GM12891 (cell line): ENCODE results near the gene C4orf17.

Experiments used
- DNase-seq: peaks from one replicate; pipeline ENCODE4 v3.0.0; 2011; ENCODE audit warnings: low spot score; ENCODE audit not compliant: insufficient read length
- FAIRE-seq: peaks from 2 replicates; lab custom pipeline; 2011; peaks lifted over from hg19 to GRCh38; lab: Jason Lieb, UNC
- PAX5 ChIP-seq: IDR thresholded peaks from 2 replicates; pipeline ENCODE4 v1.6.1; 2011; ENCODE audit warnings: low read length, moderate library complexity, mild to moderate bottlenecking; ENCODE audit not compliant: insufficient read depth, severe bottlenecking
- POLR2A ChIP-seq: IDR thresholded peaks from 2 replicates; pipeline ENCODE4 v1.6.1; 2011; ENCODE audit warnings: low read depth, low read length, control low read depth
- POLR2AphosphoS5 ChIP-seq: IDR thresholded peaks from 2 replicates; pipeline ENCODE4 v1.6.1; 2011; ENCODE audit warnings: low read depth, low read length, control low read depth
- POU2F2 ChIP-seq: IDR thresholded peaks from 2 replicates; pipeline ENCODE4 v1.6.1; 2011; ENCODE audit warnings: low read depth, mild to moderate bottlenecking, control low read depth, low read length, moderate library complexity
- SPI1 ChIP-seq: IDR thresholded peaks from 2 replicates; pipeline ENCODE4 v1.6.1; 2011; ENCODE audit warnings: low read depth, low read length, control low read depth
- TAF1 ChIP-seq: IDR thresholded peaks from 2 replicates; pipeline ENCODE4 v1.6.1; 2011; ENCODE audit warnings: low read depth, low read length, control low read depth

C4orf17 gene

DNA sequence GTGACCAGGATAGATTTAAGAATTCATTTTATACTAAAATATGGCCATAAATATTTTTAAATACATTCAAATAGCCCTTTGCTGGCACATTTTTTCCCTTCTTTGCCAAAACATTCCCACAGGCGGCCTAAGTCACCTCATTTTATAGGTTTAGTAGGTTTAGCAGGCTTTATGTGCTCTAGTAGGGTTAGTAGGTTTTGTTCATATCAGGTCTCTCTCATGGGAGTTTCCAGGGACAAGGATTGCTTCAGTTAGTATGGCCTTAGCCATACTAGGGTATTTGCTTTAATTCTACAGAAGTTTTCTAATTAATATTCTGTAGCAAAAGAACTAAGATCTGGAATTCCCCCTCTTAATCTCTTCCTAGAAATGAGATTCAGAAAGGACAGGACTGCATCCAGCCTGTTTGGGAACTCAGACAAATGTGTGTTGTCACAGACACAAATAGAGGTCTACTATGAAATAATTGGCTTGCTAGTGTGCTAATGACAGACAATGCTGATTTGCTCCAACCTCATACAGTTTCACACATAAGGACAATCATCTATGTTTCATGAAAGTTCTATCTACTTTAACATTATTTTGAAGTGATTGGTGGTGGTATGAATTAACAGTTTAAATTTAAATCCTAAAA is 63.0 kb downstream of the C4orf17 start:
- FAIRE-seq (no peak), DNase-seq (no peak)
- TF ChIP-seq POLR2A, result no peak
- no peak for TF ChIP-seq PAX5
- no peak for TF ChIP-seq SPI1
- no peak for TF ChIP-seq POU2F2
- TF ChIP-seq POLR2AphosphoS5, result no peak
- TF ChIP-seq TAF1, result no peak

DNA sequence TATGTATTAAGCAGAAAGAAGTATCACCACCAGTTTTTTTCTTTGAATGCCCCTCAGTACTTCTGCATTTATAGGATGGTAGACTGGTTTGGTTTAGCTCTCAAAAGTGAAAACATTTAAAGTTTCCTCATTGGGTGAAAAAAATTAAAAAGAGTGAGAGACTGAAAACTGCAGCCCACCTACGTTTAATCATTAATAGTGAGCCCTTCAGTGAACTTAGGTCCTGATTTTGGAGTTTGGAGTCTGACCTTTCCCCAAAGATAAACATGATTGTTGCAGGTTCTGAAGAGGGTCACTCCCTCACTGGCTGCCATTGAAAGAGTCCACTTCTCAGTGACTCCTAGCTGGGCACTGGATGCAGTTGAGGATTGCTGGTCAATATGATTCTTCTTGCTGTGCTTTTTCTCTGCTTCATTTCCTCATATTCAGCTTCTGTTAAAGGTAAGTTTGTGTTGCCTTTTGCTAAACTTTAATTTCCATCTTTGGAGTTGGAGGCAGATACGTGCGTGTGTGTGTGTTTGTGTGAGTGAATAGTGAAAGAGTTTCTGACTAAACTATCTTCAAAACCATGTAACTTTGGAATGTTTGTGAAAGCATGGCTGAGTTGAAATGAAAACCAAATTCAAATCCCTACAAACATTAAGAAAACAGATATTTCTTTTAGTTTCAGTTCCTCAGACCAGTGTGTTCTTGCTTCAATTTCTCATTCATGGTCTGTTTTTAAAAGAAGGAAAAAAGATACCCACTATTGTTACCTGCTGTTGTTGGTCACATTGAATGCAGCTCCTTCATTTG is 63.9 kb downstream of the C4orf17 start, which contains the start of gene MTTP:
TSS of gene MTTP (plus strand) at position 295 of the 795 bp plus-strand sequence. CDS start at position 381, 86 bp downstream.
- FAIRE-seq (no peak), DNase-seq (no peak)
- TF ChIP-seq TAF1, result no peak
- TF ChIP-seq SPI1, result peak; percentile 88
- no peak for TF ChIP-seq POLR2A
- TF ChIP-seq PAX5, result no peak
- TF ChIP-seq POLR2AphosphoS5, result no peak

DNA sequence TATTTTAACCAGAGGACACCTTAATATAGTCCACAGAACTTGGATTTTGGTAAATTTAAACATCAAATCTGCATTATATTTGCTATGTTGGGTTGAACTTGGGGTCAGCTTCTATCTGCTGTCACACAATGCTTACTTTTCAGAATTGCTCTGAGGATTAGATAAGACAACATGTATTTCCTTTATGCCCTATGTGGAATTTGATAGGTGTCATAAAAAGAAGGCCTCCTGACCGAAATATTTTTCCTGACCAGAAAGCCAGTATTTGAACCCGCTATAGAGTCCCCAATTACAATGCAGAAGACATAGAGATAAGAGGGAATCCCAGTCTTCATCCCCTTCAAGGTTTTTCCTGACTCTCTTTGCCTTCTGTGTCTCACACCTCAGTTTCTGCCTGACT is 67.9 kb downstream of the C4orf17 start:
- TF ChIP-seq POLR2AphosphoS5 (no peak), SPI1 (no peak), TAF1 (no peak)
- no peak for FAIRE-seq

DNA sequence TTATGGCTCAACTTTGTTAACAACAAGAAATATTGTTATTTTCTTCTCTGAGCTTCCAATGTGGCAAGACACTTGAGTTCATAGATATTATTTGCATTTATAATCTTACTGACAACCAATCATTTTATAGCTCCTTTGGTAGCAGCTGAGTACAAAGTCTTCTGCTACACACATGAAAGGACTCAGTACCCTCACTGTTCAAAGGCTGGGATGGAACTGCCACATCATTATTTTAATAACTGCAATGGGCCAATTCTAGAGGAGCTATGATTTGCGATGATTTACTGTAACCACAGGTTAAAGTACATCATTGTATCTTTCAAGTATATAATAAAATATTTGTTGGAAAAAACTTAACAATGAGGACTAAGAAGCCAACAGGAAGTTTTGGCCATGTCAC is 74.7 kb downstream of the C4orf17 start:
- DNase-seq, result no peak
- TF ChIP-seq POLR2A, result no peak
- no peak for FAIRE-seq

More for the DNA sequence above, 67.9 kb downstream of the C4orf17 start:
- DNase-seq, result no peak

DNA sequence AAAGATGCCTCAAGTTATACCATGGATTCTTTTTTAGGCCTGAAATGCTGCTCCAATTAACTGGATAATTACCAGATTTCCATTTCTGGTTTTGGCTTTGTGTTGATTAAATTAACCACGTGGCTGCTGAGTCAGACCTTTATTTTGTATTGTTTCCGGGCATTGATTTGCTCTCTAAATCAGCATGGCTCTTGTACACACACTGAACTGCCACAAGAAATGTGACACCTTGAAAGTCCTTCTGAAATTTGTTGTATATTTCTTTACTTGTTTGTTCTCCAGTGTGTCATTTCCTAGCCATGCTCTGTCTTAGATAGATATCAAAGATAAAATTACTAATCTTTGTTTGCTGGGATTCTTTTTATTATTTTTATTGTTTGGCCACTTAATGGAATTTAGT is 75.5 kb downstream of the C4orf17 start:
- no peak for DNase-seq
- no peak for FAIRE-seq
- no peak for TF ChIP-seq POLR2A
- no peak for TF ChIP-seq POU2F2
- TF ChIP-seq POLR2AphosphoS5, result no peak
- TF ChIP-seq TAF1, result no peak
- TF ChIP-seq SPI1, result no peak
- TF ChIP-seq PAX5, result no peak

DNA sequence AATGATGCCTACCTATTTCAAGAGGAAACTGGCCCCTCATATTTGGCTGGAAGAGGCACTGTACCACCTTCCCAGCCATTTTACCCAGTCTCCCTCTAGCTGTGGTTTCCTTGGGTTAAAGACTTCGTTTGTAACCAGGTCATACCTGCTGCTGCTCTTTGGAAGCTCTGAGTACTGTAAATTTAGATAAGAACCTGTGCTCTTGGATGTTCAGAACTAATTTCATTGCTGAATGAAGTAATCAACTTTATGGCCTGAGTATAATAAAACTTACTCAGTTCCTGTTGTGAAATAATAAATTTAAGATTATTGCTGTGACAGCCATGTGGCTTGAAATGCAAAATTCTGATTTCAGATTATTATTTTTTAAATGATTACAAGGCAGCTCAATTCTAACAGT is 76.0 kb downstream of the C4orf17 start:
- TF ChIP-seq POLR2A, result no peak
- TF ChIP-seq POLR2AphosphoS5, result no peak
- TF ChIP-seq PAX5, result no peak
- TF ChIP-seq POU2F2, result no peak
- TF ChIP-seq SPI1, result no peak
- TF ChIP-seq TAF1, result no peak
- FAIRE-seq (no peak), DNase-seq (no peak)

DNA sequence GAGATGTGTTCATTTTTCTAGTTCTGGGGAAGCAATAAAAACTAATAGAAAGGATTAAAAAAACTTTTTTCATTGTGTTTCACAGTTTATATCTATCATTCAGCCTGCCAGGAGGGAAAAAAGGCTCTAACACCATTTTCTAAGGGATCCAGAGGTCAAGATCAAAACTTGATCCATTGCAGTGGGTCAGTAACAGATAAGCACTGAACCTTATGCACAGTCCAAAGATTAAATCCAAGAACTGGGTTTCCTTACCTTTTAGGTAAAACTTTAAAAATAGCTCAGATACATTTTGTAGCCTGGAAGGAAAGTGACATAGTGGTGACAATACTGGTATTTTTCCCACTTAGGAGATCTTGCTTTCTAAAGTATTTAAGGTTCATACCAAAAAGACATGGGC is 76.5 kb downstream of the C4orf17 start:
- no peak for FAIRE-seq
- TF ChIP-seq TAF1 (no peak), PAX5 (no peak), POLR2AphosphoS5 (no peak), SPI1 (no peak), POLR2A (no peak), POU2F2 (no peak)
- no peak for DNase-seq

DNA sequence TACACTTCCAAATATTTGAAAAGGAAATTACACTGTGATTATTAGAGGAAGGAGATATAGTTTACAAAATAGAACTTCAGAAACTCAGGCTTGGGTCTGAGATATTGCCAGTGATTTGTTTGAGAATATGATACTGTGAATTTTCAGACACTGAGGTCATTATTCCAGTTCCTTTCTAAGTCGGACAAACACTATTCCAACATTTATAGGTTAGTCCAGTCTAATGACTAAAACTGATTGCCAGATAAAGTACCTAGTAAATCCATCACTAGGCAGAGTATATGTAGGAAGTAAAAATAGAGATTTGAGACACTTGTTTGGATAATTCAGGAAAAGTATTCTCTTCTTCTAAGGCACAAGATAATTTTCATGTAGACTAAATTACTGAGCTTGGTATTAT is 77.0 kb downstream of the C4orf17 start:
- FAIRE-seq (no peak), DNase-seq (no peak)
- TF ChIP-seq TAF1 (no peak), POLR2AphosphoS5 (no peak), POU2F2 (no peak), PAX5 (no peak), SPI1 (no peak), POLR2A (no peak)

DNA sequence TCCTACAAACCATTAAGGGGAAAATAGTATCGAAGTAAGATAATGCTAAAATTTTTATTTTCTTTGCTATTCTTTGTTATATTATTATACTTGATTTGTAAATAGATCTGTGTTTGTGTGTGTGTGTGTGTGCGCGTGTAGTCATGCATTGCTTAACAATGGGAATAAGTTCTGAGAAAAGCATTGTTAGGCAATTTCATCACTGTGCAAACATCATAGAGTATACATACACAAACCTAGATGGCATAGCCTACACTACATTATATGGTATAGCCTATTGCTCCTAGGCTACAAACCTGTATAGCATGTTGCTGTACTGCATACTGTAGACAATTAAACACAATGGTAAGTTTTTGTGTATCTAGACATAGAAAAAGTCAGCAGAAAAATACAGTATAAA is 80.9 kb downstream of the C4orf17 start:
- FAIRE-seq, result no peak
- no peak for DNase-seq
- TF ChIP-seq POLR2AphosphoS5, result no peak
- TF ChIP-seq TAF1, result no peak
- TF ChIP-seq POLR2A, result no peak
- TF ChIP-seq POU2F2, result no peak
- TF ChIP-seq PAX5, result no peak
- no peak for TF ChIP-seq SPI1
